ACHN (cell line): ENCODE data around the gene SLC25A51.
"Not testable (repeated sequence)": the region's sequence is repeated elsewhere in the genome, so short reads cannot be mapped to it uniquely, and the experiment has no call there.

Source experiments
- DNase-seq: peaks from one replicate; pipeline ENCODE4 v3.0.0-alpha.2; 2015
- in situ Hi-C: cut with HindIII; loops from 2 replicates; pipeline ENCODE4 v1.10.0; 2017; ENCODE audit warnings: low sequenced_read_pairs, low pct_ligation_motif_present, low pct_unique_long_range_greater_than_20kb

SLC25A51 gene

DNA sequence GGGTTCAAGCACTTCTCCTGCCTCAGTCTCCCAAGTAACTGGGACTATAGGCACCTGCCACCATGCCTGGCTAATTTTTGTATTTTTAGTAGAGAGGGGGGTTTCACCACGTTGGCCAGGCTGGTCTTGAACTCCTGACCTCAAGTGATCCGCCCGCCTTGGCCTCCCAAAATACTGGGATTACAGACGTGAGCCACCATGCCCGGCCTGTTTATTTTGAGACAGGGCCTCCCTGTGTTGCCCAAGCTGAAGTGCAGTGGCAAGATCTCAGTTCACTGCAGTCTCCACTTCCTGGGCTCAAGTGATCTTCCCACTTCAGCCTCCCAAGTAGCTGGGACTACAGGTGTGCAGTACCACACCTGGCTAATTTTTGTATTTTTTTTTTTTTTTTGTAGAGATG, 5.9 kb upstream of the SLC25A51 start:
- in situ Hi-C loops, DNase-seq: not testable (repeated sequence)

- in situ Hi-C loops = no loop called here
- DNase-seq = no peak
Measured at GRCh38 chr9:37909326-37909725, 5.4 kb upstream of the SLC25A51 start.

DNA sequence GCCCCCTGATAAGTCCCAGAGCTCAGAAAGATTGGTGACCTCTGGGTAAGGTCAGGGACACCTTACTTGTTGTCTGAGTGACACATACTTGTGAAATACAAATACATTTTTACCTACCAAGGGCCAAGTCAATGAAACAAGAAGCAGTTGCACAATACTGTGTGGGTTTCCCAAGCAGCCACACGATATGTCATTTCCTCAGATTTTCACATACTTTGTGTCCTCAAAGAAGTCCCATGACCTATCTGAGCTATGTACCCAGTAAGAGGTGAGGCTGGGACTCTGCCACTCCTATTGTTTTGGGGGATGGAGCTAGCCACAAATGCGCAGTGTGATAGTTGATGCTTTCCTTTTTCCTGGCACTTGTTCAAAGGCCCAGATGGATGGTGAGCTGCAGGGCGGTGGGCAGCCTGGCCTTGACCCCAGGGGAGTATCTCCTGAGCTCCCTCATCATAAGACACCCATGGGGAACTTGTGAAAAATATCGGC, 4.8 kb upstream of the SLC25A51 start:
- in situ Hi-C loops = no loop called here
- no peak for DNase-seq

DNA sequence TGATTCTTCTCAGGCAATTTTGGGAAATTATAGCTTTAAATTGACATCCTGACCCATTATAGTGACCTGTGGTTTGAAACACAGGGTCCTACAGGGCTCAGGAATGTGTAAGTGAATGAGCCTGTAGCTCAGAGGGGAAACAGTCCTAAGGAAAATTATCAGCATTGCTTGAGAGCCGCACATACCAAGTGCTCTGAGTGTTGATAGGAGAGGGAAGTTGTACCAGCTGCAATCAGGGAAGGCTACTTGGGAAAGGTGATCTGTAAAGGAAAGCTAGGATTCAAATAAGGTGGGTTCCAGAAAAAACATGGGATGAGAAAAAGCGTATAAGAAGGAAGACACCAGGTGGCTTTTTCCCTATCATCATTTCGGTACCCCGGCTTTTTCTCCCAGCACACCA, 4.4 kb upstream of the SLC25A51 start:
- in situ Hi-C loops = no loop called here
- no peak for DNase-seq

DNA sequence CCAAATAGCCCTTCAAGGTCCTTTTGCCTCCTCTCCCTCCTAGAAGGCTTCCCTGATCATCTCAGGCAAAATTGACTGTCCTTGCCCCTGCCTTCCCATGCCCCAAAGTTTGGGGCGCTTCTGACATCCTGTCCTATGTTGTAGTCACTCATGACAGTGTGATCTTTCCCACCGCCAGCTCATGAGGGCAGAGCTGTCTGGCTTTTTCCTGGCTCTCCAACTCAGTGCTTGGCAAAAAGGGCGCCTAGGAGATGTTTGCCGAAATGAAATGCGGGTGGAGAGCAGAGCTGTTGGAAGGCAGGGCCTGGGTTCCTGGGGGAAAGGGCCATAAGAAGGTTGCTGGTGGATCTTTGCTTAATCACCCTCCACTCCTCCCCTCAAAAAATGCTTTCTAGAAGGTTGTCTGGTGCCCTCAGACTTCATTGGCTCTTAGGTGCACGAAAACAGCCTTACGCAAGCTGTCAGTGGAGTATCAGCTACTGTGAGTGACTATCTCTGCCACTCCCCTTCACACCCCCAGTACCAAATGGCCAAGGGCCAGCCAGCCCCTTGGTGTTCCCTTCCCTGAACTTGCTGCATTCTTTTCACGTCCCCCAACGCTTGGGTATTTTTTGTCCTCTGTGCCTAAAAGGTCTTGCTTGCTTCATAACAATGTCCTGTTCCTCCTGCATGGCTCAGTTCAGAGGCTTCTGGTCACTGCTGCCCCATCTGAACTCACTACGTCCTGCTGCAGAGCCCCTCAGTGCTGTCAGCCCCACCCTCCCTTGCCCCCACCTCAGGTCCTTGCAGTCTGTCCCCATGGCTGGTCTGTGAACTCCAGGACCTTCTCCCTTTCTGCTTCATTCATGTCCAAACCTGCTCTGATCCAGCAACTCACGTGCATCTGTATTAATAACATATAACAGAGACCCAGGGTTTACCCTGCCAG, 2.6 kb upstream of the SLC25A51 start:
- DNase-seq = no peak
- in situ Hi-C loops = no loop called here

DNA sequence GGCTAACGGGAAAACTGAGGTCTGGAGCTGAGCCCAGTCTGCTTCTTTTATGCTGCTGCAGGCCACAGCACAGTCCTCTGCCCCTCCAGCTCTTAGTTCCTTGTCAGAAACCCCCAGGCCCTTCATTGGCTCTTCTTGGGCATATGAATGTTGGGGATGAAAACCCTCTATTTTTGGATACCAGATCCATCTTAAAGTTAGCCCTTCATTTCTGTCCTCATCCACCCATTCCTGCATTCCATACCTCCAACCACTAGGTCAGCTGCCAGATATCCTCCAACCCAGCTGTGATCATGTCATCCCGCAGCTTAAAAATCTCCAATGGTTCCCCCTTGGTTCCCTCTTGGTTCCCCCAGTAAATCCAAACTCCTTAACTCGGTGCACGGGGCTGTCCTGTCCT, 1.8 kb upstream of the SLC25A51 start:
- in situ Hi-C loops = no loop called here

DNA sequence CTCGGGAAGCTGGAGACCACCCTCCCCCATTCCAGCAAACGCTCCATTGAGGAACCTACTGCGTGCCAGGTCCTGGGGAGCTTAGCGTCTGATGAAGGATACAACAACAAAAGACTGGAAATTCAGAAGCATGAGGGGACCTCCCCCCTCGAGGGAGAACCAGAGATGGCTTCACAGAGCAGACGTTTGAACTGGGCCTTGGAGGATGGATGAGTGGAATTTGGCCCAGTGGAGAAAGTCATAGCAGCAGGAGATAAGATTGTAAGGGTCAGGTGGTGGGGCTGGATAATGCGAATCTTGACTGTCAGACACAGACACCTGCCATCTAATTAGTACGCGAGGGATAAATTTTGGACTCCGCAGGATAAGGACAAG, 1.2 kb upstream of the SLC25A51 start:
- DNase-seq = no peak
- in situ Hi-C loops = no loop called here

More for the DNA sequence above, 1.8 kb upstream of the SLC25A51 start:
- DNase-seq = no peak

- DNase-seq = no peak
- in situ Hi-C loops = no loop called here
Measured at GRCh38 chr9:37904445-37905130, 661 bp upstream of the SLC25A51 start.

GRCh38 chr9:37902796-37903646, 906 bp downstream of the SLC25A51 start:
- in situ Hi-C loops = no loop called here
- DNase-seq = peak; percentile 11

GRCh38 chr9:37902131-37902530, 1.8 kb downstream of the SLC25A51 start:
- no peak for DNase-seq
- in situ Hi-C loops = no loop called here

GRCh38 chr9:37899041-37899440, 4.9 kb downstream of the SLC25A51 start:
- DNase-seq = no peak

GRCh38 chr9:37897665-37898064, 6.3 kb downstream of the SLC25A51 start:
- DNase-seq = no peak
- in situ Hi-C loops = no loop called here

More at GRCh38 chr9:37899041-37899440, 4.9 kb downstream of the SLC25A51 start:
- in situ Hi-C loops = no loop called here

DNA sequence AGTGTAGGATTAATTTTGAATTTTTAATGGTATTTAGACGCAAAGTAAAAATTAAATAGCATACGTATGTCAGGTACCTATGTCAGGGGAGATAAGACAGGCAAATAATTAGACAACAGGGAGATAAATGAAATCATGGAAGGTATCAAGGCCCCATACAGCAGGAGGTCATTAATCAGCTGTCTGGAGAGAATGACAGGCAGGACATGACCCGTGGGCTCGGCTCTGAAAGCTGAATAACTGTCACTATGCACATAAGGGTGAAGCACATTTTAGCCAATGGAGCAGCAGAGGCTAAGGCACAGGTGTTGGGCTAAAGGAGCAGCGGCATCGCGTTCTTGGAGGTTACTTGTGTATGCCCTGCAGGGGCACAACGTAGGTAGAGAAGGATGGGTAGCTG, 11.9 kb downstream of the SLC25A51 start:
- no peak for DNase-seq
- in situ Hi-C loops = no loop called here

DNA sequence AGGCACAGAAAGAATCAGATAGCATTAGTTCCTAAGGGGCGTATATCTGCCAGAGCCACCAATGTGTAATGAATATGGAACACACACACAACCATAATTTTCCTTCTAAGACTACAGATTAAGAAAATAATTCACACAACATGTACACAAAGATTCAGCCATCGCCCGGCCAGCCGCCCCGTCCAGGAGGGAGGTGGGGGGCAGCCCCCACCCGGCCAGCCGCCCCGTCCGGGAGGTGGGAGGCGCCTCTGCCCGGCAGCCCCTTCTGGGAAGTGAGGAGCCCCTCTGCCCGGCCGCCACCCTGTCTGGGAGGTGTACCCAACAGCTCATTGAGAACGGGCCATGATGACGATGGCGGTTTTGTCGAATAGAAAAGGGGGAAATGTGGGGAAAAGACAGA, 12.9 kb downstream of the SLC25A51 start:
- DNase-seq, in situ Hi-C loops: not testable (repeated sequence)

- in situ Hi-C loops = no loop called here
- no peak for DNase-seq
Measured at GRCh38 chr9:37889536-37889935, 14.4 kb downstream of the SLC25A51 start.

DNA sequence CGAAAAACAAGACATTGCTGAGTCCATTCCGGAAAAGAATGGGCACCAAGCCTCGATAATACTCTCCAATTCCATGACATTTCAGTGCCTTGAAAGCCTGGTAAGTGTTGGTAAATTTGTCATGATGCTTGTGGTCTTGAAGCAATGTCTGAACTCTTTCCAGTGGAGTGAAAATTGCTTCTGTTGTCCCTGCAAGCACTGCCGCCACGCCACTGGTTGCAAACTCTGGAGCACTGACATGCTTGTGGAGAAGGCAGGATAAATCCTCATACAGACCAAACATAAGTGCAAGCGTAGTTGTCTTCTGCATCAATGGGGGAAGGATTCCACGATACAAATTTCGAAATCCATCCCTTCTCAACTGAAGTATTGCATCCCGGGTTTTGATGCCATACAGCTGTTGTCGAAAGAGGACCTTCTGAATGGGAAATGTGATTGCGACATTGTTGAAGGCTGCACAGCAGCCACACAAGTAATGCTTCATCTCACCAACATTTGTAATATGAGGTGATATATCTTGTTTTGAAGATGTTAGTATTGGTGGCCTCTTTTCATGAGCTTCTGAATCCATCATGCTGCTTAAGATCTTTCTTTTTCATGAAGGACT, 15.8 kb downstream of the SLC25A51 start:
- in situ Hi-C loops, DNase-seq: not testable (repeated sequence)

DNA sequence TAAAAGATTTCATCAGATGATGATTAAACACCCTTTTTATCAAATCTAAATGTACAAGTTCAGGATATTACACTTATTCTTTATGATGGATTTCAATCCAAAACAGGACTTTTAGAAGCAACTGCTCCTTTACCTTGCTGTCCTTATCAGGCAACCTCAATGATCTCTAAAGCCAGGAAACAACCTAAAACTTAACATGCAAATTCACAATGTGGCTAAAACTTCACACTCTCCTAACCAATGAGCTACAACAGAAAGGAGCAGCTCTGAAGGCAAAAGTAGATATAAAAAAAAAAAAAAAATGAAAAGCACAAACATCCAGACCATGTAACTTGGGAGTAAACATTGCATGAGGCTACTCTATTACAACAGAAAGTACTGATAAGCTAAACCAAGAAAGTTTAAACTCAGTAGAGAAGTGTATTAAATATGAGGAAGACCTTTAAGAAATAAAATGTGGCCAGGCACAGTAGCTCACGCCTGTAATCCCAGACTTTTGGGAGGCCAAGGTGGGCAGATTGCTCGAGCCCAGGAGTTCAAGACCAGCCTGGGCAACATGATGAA, 22.9 kb downstream of the SLC25A51 start:
- DNase-seq = no peak
- in situ Hi-C loops = no loop called here

GRCh38 chr9:37876376-37876775, 27.6 kb downstream of the SLC25A51 start:
- in situ Hi-C loops = no loop called here
- no peak for DNase-seq
